ENCODE results near the gene JPT2.

The JPT2 gene

DNA sequence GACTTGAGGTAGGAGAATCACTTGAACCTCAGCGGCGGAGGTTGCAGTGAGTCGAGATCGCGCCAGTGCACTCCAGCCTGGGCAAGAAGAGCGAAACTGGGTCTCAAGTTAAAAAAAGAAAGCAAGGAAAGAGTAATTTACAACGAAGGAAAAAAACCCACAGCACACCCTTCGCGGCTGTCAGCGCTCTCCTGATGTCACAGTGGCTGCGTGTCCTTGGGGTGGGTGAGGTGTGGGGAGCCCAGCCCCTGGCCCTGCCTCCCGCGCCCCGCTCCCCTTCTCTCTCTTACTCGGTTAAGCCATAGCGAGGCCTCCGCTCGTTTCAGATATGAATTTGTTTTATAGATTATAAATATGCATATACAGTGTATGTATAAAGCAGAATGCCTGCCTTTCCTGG lies 740 bp upstream of the JPT2 start:
- DNase-seq, result no peak

DNA sequence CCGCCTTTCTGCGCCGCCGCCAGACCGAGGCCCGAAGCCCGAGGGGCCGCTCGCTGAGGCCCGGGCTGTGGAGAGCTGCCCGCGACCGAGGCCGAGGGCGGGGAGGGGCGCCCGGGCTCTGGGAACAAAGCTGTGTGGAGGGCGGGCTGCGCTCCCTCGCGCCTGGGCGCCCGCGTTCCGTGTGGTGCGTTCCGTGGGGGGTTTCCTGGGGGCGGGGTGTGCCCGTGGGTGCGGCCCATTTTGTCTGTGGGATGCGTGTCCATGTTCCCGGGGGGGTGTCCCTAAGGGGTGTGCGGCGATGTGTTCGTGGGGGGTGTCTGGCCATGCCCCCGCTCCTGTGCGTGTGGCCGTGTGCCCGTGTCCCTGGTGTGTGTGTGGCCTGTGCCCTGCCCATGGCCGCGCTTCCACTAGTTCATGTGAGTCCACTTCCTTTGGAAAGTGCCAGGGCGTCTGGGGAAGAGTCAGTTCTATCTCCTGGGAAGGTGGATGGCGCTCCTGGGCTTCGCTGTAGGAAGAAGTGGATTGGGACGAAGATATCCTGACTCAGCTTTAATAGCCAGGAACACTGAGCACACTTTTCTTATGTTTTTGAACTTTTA lies 520 bp downstream of the JPT2 start:
- DNase-seq, result peak; percentile 27

DNA sequence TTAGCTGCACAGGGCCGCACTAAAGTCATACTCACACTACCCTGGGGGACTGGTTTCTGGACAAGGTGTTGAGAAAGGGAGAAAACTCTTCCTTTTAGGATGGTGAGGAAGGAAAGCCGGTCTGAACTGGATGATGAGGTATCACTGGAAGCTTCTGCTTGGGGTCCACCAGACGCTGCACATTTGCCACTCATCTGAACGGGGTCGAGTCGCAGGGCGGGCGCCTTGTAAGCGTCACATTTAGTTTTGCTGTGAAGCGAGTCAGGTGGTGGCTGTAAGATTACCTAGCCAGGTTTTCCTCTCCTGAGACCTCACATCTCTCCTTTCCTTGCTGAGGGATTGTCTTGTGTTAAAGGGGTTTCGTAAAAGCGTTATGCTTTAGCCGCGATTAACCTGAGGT lies 2.3 kb downstream of the JPT2 start:
- no peak for DNase-seq

DNA sequence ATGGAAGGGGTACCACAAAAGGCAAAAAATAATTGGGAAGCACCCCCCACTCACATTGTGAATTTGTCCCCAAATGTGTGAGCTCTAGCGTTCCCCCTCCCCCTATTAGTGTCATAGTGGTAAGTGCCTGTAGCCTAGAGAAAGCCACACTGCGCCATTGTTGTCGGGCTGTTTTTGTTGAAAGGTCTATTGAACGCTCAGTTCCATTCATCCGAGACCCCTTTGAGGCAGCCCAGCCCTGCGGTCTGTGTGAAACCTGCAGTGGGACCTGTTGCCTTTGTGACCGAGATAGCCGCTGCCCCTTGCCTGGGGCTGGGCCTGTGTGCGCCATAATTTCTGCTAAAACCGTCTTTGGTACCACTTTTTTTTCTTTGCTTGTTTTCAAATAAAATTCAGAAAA lies 3.0 kb downstream of the JPT2 start:
- DNase-seq, result no peak

DNA sequence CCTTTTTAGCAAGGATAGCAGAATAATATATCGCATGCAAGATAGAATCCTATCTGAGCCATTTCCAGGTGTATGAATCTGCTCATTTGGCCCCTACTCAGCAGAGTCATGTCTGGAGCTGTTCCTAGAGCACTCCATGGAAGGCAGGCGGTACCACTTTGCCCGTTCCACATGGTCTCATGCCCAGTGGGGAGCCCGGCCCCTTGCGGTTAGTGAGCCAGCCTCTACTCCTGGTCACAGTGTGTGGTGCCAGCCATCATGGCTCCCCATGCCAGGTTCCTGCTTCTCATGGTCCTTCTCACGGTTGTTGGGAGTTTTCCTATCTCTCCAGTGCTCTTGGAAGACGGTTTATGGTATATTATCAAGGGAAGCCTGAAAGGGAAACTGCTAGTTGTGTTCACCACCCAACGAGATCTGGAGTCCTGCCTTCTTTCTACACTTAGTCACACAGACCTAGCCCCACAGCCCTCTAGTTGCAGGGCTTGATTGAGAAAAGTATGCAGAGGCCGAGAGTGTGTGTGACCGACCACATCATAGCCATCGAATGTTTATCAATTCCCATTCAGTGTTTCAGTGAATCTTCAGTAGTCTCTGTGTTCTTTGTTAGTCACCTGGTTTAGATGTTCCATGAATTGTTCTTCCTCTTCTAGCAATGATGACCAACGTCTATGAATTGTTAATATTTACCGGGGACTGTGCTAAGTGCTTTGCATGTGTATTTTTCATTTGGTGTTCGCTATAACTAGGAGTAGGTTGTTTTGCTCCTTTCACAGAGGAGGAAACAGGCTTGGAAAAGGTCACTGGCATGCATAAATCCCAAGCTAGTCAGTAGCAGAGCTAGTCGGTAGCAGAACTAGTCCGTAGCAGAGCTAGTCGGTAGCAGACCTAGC lies 9.6 kb downstream of the JPT2 start:
- DNase-seq, result no peak

DNA sequence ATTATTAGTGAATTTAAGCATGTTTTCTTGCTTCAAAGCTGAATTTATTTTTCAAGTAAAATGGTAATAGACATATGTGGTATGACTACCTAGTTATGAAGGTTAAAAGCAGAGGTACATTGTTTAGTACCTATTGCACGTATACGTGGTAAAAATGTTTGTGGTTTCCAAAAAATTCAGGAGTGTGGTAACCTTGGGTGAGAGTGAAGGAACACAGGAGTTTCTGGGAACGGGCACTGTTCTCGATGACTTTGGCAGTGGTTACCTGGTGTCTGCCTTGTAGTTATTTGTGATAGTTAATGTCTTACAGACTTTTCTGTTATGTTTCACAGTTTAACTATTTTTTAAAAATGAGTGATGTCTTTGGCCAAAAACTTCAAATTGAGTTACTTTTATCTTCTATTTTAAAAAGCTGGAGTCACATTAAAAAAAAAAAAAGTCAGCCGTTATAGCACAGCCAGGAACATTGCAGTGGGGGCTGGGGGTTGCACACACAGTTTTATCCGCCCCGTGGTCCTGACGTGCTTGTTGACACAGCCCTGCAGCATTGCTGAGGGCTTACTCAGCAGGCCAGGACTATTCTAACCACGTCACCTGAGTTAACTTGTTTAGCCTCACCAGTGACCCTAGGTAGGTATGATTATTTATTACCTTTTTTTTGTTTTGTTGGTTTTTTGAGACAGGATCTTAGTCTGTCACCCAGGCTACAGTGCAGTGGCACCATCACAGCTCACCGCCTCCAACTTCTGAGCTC lies 10.9 kb downstream of the JPT2 start:
- DNase-seq, result no peak

DNA sequence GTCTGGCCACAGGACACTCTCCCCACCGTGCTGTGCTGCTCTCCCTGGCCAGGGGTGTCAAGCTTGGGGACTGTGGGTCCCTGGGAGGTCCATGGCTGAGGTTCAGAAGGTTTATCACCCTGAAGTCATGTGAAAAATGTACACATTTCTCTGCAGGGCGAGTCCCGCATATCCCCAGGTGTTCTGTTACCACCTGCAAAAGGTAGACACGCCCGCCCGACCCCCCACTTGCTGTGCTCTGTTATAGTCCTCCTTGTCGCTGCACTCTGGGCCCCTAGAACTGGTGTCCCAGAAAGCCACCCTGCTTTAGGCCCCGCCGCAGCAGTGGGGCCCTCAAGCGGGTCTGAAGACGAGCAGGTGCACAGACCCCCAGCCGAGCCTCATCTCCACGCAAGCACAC lies 11.8 kb downstream of the JPT2 start:
- no peak for DNase-seq

DNA sequence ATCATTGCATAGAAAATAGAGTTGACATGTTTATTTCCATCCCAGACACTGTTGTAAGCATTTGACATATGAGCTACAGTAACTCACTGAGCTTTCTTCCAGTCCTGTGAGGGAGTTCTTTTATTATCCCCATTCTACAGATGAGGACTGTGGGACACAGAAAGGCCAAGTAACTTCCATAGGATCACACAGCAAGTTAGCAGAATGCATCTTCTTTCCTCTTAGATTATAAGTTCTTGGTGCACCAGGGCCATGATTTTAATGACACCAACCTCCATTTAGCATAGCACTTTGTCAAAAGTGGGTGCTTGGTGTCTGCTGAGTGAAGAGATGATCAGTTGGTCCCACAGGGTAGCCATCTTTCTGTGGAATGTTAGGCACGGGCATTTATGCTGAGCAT lies 12.7 kb downstream of the JPT2 start:
- no peak for DNase-seq

DNA sequence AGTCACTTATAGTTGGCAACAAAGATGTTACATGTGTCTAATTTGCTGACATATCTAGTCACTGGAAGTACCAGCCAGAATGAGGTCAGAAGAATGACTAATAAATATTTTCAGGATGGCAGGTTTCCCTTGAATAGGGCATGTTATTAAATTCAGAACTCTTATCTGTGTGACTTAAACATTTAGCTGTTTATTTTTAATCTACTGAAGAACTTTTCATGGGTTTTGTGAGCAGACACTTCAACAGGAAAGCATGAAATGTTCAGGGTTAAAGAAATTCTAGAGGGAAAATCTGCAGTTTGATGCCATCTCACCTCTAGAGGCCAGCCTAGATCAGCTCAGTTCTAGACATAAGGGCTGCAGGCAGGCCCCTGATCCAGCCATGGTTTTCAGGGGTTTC lies 13.2 kb downstream of the JPT2 start:
- DNase-seq, result no peak

DNA sequence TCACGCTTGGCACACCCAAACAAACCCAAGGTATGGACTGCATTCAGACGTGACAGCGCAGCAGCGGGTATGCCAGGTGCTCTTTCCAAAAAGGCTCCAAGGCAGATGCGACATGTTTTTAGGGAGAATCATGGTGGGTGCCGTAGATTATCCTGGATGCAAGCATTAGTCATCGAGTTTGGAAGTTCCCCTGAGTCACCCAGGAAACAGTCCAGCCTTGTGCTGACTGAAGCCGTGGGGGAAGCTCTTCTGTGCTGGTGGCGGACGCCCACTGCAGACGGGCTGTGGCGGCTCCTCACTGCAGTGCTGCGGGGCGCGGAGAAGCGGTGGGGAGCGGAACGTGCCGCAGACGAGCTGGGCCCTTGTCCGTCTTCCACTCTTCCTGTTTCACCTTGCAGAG lies 13.9 kb downstream of the JPT2 start:
- no peak for DNase-seq

DNA sequence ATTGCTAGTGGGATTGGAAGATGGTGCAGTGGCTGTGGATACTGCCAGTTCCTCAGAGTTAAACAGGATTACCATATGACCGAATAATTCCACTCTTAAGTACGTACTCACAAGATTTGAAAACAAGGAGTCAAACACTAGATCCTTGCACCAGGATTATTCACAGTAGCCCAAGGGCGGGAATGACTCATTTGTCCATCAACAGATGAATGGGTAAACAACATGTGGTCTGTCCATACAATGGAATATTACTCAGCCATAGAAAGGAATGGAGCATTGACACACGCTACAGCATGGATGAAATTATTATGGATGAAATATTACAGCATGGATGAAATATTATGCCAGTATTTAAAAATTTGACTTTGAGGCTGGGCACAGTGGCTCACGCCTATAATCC lies 18.8 kb downstream of the JPT2 start:
- DNase-seq, result no peak

DNA sequence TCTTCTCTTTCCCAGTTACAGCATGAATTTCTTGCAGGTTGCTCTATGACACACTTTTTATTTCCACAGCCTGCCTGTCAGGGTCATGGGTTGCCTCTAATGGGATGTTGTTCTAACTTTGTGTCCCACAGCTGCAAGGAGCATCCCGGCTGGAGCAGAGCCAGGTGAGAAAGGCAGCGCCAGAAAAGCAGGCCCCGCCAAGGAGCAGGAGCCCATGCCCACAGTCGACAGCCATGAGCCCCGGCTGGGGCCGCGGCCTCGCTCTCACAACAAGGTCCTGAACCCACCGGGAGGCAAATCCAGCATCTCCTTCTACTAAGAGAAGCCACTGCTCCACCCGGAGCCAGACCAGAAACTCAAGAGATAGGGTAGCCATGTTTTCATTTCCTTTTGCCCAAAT lies 20.6 kb downstream of the JPT2 start:
- no peak for DNase-seq

DNA sequence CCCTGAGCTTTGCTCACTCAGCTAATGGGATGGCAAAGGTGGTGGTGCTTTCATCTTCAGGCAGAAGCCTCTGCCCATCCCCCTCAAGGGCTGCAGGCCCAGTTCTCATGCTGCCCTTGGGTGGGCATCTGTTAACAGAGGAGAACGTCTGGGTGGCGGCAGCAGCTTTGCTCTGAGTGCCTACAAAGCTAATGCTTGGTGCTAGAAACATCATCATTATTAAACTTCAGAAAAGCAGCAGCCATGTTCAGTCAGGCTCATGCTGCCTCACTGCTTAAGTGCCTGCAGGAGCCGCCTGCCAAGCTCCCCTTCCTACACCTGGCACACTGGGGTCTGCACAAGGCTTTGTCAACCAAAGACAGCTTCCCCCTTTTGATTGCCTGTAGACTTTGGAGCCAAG lies 22.2 kb downstream of the JPT2 start:
- DNase-seq, result no peak

DNA sequence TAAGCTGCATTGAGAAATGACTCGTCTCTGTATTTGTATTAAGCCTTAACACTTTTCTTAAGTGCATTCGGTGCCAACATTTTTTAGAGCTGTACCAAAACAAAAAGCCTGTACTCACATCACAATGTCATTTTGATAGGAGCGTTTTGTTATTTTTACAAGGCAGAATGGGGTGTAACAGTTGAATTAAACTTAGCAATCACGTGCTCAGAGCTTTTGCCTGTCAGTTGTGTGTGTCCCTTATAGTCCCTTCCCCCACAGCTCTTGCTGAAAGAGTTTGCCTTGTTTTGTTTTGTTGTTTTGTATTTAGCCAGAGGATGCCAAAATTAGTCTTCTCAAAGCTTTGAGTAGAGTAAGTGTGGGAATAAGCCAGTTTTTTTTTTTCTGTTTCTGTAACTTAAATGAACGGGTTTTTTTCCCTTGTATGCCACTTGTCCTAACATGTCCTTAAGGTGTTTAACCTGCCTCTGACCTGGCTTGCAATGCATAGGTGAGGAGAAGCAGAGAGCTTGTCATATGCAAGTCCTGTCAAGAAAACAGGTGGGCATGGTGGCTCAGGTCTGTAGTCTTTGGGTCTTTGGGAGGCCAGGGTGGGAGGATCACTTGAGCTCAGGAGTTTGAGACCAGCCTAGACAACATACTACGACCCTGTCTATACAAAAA lies 23.3 kb downstream of the JPT2 start:
- DNase-seq, result no peak

DNA sequence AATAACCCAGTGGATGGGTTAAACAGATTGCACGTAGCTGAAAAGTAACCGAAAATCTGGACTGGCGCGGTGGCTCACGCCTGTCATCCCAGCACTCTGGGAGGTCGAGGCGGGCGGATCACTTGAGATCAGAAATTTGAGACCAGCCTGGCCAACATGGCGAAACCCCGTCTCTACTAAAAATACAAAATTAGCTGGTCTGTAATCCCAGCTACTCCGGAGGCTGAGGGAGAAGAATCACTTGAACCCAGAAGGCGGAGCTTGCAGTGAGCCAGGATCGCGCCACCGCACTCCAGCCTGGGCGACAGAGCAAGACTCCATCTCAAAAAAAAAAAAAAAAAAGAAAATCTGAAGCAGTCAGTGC lies 27.2 kb downstream of the JPT2 start:
- DNase-seq, result peak; percentile 66

DNA sequence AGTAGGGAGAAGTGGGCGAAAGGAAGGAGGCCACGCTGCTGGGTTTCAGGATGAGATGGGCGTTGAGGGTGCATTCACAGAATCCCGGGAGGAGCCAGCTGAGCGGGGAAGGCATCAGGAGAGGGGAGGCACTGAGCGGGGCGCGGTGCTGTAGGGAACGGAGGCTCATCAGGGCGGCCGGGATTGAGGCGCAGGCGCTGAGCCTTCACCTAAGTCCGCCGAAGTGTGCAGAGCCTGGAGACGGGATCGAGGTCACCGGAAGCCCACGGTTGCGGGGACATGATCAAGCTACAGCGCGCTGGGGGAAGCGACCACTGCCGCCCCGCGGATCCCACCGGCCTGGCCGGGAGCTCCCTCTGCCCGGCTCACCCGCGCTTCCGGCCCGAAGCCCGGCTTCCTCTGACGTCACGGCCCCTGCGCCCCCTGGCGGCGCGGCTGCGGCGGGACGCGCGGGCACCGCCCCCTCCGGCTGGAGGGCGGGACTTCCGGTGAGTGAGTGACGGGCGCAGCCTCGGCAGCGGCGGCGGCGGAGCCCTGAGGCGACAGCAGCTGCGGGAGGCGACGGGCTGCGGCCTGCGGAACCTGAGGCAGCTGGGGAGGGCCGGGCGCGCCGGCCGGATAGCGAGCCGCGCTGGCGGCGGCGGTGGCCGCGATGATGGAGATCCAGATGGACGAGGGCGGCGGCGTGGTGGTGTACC lies 27.8 kb downstream of the JPT2 start, which contains the start of gene MAPK8IP3:
Gene MAPK8IP3, plus strand, starts transcription at position 508 of the 698 bp plus-strand sequence. Its CDS starts 145 bp downstream, at position 653.
- DNase-seq, result peak; percentile 94

DNA sequence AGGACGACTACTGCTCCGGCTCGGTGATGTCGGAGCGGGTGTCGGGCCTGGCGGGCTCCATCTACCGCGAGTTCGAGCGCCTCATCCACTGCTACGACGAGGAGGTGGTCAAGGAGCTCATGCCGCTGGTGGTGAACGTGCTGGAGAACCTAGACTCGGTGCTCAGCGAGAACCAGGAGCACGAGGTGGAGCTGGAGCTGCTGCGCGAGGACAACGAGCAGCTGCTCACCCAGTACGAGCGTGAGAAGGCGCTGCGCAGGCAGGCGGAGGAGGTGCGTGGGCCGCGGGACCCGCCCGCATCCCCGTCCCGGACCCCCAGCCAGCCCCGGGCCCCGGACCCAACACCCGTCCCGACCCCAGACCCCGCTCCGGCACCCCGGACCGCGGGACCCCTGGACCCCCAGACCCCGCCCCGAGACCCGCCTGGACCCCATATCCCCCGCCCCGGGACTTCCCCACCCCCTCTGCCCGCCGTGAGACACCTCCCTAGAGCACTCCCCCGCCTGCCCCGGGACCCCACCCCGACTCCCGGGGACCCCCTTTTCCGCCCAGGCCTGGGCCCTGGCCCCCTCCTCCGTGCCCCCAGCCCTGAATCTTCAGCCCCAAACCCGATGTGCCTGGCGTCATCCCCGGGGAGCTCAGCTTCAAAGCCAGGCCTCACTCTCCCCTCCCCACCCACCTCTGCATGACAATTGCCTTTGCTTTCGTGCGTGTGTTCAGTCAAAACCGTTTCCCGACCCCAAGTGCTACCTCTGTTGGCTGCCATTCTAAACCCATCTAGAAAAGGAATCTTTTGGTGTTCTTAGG lies 28.5 kb downstream of the JPT2 start:
- DNase-seq, result no peak

DNA sequence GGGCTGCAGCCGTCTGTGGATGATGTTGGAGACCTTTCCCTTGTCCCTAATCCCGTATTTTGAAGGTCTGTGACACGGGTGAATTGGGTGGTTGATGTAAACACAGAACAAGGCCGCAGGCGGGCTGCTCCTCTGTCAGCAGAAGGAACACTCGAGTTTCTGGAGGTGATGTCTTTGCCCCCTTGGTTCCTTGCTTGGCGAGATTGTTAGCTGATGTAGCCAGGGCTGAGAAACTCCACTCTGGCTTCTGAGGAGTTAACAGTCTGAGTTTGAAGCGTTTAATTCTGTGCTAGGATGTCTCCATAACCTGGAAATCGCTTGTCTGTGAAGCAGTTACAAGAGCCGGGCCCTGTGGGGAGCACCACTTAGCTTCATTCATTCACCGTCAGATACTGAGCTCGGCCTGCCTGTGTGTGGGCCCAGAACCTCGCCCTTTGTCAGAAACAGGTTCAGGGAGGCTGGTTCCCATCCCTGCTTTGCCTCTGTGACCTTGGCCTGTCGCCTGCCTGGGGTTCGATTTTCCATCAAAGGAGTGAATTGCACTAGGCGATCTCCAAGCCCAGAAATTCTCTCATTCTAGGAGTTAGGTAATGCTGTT lies 29.2 kb downstream of the JPT2 start:
- peak; percentile 15 for DNase-seq

DNA sequence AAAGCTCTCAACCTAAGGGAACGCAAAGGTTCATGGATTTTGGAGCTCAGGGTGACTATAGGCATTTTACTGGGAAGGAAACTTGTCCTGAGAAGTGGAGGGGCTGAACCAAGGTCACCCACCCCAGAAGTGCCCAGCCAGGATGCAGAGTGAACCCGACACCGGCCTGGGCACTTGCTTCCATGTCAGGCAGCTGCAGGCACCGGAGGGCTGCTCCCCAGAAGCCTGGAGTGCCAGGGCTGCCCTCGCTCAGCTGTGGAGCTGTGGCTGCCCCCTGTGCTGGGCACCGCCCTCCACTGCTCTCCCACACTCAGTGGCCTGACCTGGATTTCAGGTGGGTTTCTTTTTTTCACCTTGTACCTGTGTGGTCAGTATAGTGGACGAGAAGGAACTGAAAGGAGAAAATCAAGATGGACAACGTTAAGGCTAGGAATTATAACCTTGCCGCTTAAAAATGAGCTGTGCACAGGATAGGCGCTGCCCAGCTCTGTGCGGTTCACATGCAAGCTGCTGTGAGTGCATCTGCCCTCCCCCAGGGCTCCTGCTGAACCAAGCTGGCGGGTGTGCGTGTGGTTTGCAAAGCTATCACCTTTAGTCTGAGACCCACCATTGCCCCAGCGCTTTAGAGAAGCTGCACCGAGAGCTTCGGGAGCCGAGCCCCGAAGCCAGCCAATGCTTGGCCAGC lies 30.1 kb downstream of the JPT2 start:
- DNase-seq, result no peak

DNA sequence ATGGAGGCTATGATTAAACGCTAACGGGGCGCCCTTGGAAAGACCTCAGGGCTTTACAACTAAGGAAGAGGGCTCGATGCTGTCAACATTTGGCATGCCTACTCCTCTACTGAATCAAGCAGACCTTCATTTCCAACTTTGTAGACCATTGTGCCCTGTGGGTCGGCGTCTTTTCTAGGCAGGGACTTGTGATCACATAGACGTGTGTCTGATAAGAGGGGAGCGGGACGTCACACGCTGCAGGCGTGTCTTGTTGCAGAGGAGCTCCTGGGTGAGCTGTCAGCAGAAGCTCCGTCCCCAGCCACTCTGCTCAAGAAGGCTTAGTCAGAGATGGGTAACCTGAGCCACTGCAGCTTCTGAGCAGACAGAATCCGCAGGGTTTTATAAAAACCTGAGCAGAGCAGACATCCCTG lies 30.7 kb downstream of the JPT2 start:
- peak; percentile 36 for DNase-seq

DNA sequence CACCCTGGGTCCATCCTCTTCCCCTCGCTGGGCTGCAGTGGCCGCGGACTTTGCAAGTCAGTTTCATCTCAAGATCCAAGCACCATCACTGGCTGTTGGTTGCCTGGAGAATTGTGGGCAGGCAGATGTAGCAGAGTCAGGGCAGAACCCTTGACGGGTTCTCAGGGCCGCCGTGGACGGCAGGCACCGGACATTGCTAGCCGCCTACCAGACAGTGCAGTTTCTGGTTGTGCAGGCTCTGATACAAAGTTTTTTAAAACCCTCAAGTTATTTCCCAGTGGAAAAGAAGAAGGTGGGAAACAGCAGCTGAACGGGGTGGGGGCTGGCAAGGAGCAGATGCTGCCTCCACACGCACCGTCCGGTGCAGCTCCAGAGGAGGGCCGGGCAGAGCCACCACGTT lies 31.3 kb downstream of the JPT2 start:
- no peak for DNase-seq

Data from NCI-H2227 treated with DMSO at 0.1 percent for 48 hours (cell line).